Head of caudate nucleus (tissue), 42 donors: ENCODE measurements around the gene SLC9A3.
"Not testable (repeated sequence)": the region's sequence is repeated elsewhere in the genome, so short reads cannot be mapped to it uniquely, and the experiment has no call there.

Experiments
- DNase-seq, 42 donors: peaks; one replicate each; pipeline versions ENCODE4 v3.0.0 to v3.0.0-alpha.2; 2020 to 2021; ENCODE audit warnings: mixed read lengths in 7 of 42
- intact Hi-C: fragments of 100-400 bp; cut with DNase I; formaldehyde crosslinking; loops from one replicate; pipeline ENCODE4 v1.15.0; 2022

The SLC9A3 gene

DNA sequence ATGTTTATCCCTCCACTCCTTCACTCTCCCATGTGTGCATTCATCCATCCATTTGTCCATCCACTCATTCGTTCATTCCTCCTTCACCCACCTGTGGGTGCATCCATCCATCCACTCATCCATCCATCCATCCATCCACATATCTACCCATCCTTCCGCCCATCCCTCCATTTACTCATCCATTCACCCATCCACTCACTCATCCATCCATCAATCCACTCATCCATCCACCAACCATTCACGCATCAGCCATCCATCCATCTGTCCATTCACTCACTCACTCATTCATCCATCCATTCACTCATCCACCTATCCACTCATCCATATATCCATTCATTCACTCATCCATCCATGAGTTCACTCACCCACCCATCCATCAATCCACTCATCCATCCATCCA lies 7.3 kb downstream of the SLC9A3 start:
- DNase-seq = no peak
- intact Hi-C loops = no loop called here

DNA sequence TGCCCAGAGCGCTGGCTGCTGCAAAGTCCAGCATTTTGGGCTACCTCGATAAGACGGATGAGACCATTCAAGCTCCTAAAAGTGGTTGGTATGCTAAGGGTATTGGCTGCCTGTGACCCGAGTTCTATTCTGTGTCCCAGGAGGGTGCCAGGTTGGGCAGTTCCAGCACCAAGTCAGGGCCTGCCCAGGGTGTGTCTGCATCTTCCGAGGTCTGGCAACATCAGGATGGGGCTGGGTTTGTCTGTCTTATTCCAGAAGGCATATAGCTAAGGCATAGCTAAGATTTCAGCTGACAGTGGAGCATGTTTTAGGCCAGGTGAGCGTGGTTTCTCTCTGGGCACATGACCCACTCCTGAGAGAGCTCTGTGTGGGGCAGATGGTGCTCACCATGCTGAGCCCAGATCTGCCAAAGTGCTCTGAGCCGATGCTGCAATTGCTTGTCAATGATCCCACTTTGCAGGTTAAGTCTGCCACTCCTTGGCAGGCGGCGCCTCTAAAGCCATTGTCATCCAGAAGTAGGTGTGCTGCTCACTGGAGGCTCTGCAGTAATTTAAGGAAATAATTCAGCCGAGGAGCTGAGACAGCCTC lies 7.8 kb downstream of the SLC9A3 start:
- intact Hi-C loops = no loop called here
- no peak for DNase-seq

DNA sequence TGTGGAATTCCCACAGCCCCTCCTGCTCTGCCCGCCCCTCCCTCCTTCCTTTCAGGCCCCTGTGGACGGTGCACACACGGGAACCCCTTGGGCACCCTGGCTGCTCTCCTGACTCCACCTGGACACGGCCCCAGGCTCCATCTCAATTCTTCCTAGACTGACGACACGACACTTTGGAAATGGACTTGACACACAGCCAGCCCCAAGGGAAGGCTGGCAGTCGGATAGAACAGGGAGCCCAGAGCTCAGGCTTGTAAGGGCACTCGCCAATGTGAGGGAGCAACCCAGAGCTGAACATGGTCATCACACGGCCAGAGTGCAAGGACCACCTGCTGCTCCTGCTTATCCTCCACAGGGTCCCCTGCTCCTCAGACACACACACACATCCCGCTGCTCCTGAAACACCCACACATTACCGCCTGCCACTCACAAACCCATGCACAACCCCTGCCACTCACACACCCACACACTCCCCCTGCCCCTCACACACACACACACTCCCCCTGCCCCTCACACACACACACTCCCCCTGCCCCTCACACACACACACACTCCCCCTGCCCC lies 8.9 kb downstream of the SLC9A3 start:
- intact Hi-C loops = no loop called here
- DNase-seq = no peak

DNA sequence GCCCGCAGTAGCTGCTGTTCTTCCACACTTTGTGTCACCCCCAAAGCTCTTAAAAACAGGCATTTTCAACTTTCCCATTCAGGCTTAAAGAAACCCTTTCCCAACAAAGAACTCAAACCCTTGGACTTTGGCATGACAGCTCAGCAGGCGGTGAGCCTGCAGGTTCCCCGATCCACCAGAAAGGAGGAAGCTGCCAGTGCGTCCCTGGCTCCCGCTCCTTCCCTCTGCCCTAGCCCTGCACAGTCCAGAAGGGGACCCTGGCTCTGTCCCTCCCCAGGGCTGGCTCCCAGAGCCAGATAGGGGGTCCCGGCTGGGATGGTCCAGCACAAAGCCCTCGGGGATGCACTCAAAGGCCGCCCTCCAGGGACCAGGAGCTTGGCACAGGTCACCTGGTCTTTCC lies 9.6 kb downstream of the SLC9A3 start:
- no peak for DNase-seq
- intact Hi-C loops = no loop called here

DNA sequence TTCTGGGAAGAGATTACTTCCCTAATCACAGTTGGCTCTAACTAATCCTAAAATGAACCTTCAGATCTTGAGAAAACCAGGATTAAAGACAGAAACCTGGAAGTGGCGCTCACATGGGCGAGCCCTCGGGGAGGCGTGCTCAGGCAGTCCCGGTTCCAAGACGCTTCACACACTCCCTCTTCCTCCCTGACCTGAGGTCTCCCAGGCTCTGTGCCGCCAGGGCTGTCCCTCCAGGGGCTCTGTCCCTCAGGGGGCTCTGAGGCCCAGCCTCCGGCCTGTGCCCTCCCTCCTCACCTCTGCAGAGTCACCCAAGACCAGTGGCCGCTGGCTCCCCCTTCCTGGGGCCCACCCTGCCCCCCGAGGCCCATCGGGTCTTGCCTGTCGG lies 10.2 kb downstream of the SLC9A3 start:
- DNase-seq = no peak
- intact Hi-C loops = no loop called here

DNA sequence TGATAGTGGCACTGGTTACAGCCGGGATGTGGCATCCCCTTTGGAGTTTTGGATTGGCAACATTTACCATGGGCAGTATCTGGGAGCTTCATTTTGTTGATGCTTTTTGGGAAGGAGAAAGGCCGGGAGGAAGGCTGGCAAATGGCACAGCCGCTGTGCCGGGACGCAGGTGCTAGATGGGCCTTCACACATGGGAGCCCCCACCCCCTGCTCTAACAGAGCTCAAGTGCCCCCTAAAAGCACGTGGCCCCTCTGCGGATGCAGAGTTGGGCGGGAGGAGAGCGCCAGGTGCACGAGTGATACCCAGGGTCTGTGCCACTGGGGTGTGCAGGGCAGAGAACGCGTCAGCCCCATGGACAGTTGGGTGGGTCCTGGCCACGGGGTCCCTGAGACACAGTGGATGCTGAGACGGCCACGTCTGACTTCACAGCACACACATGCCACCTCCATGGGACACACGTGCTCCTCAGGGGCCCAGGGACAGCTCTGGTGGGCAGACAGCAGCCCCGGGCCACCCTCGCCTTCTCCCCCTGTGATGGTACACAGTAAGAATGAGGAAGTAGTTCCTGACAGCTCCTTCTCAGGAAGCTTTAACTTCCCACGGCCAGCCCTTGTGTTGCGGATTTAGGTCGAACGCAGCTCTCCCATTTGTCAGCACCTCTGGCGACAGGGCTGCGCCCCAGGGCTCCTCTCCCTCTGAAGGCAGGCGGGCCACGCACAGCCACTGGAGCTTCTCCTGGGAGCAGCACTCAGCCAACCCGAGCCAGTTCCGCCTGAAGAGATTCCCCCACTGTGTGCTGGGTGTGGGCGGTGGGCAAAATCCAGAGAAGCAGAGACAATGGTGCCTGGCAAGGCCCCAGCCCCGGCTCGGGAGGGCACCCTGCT lies 10.8 kb downstream of the SLC9A3 start:
- intact Hi-C loops = no loop called here
- DNase-seq = no peak

DNA sequence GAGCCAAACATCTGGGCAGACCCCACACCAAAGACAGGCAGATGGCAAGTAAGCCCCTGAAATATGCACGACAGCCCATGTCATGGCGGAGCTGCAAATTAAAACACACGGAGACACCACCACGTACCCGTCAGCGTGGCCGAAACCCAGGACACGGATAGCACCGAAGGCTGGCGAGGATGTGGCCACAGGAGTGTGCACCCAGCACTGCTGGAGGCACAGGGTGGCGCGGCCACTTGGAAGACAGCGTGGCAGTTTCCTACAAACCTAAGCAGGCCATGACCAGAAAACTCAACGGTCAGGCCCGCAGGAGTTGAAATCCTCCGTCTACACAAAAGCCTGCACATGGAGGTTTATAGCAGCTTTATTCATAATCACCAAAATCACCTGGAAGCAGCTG lies 12.8 kb downstream of the SLC9A3 start:
- intact Hi-C loops = no loop called here
- no peak for DNase-seq

DNA sequence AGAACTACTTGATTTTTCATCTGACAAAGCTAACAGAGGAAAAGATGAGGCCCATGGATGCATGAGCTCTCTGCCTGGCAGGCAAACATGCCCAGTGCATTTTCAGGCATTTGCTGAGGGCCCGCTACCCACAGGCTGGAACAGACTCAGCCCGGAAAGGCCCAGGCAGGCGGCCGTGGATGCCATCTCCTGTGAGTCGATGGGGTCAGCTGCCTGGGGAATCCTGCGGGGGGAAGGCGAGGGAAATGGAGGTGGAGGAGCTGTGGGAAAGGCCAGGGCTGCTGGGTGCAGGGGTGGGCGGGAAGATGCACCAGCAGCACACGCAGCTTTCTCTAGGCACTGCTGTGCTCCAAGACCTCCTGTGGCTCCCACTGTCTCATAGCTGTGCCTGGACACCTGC lies 13.7 kb downstream of the SLC9A3 start:
- intact Hi-C loops = no loop called here
- DNase-seq = no peak

DNA sequence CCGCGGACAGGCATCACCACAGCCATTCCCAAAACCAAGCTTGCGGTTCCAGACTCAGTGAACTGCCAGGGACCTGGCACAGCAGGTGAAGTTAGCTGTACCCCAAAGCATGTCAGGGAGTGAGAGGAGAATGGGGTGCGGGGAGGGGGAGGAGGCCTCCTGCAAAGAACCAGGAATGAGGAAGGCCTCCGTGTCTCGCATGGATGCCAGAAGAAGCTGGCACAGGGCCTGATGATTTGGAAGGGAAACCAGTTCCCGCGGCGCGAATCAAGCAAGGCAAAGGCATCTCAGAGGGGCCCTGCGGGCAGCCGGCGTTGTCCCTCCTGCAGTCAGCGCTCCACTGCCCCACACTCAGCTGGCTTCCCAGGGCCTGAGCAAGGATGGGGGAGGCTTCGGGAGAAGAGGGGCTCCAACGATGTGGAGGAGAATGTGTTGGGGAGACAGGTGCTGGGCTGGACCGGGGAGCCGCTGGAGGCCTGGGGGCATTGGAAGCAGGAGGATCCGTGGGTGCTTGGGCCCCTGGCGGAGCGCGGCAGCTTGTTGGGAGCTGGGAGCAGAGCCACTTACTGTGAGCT lies 14.6 kb downstream of the SLC9A3 start:
- intact Hi-C loops = no loop called here

DNA sequence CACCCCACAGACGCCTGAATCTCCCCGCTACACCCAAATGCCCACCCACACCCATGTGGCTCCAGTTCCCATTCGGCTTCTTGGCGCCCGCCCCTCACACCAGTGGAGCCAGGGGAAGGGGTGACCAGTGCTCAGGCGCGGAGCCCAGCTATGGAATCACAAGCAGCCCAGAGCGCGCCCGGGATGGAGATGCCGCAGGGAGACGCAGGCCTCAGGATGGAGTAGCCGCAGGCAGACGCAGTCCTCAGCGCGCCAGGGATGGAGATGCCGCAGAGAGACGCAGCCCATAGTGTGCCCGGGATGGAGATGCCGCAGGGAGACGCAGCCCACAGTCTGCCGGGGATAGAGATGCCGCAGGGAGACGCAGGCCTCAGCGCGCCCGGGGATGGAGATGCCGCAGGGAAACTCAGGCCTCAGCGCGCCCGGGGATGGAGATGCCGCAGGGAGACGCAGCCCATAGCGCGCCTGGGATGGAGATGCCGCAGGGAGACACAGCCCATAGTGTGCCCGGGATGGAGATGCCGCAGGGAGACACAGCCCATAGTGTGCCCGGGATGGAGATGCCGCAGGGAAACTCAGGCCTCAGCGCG lies 16.2 kb downstream of the SLC9A3 start:
- intact Hi-C loops, DNase-seq: not testable (repeated sequence)

More for the DNA sequence above, 14.6 kb downstream of the SLC9A3 start:
- DNase-seq = no peak

DNA sequence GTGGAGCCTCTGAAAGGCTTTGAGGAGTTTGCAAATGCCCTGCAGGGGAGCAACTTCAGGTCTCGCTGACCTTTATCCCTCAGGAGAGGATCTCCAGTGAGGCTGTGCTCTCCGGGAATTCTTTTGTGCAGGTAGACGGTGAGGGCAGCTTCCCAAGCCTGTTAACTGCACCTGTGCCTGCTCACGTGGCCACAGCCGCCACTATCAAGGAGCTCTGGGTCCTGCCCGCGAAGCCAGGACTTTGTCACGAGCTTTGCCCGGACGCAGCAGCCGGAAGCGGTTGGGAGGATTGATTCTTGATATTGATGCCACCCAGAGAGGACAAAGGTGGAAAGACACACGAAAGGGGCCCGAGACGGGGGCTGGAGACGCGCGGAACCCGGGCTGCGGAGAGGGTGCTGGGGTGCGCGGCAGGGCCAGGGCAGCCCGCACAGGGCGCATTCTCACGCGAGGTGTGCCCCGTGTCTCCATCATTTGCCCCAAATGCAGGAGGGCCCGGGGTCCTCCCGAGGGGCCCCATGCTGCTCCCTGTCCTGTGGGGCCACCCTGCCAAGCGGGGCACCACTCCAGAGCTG lies 18.2 kb downstream of the SLC9A3 start:
- intact Hi-C loops = no loop called here
- DNase-seq = no peak

DNA sequence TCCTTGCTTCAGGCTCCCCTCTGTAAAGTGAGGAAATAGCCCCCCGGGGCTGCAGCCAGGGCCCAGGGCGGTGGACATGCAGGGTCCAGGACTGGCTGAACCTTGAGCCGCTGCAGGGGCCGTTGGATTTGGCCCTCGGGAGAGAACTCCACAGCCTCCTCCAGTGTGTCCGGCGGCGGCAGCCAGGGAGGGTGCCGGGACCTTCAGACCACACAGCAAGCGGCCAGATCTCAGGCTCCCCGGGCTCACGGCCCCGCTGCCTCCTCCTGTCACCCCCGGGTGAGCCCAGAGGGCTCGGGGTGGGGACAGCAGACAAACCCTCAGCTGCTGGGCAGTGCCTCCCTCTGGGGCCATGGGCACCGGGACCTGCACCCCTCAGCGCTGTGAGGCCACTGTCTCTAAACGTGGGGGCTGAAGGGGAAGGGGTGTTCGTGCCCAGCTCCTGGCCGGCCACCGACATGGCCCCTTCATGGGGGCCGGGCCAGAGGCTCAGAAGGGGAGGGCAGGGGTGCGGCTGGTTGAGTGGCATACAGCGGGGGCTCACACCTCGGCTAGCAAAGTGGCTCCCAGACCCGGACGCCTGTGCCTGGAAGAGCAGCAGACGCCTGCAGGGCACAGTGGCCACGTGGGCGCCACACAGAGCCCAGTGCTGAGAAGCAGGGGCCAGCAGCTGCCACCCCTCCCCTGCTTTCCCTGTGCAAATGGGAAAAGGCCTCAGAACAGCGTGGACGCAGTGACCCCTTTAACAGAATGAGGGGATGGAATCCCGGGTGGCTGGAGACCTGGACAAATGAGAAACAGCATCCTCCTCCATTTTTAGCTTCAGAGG lies 19.7 kb downstream of the SLC9A3 start:
- DNase-seq = no peak
- intact Hi-C loops = no loop called here

DNA sequence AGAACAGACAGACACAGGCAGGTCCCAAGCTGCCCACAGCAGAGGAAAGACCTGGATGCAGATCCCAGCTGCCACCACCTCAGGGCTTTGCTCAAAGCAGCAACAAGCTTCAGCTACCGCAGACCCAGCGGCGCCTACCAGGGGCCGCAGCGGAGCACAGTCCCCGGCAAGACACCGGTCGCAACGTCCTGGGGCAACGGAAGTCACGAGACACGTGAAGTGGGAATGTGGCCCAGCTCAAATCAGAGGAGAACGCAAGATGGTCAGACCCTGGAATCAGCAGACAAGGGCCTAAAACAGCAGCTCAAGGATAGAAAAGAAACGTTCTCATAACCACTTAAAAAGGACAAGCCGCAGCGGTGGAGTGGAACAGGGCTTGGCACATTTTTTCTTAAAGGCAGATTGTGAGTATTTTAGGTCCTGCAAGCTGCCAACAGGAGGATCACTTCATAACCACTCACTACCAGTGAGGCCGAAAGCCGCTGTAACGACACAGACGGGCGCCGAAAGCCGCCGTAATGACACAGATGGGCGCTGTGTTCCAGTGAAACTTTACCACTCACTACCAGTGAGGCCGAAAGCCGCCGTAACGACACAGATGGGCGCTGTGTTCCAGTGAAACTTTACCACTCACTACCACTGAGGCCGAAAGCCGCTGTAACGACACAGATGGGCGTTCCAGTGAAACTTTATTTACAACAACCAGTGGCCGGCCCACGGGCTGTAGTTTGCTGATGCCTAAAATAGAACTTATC lies 21.7 kb downstream of the SLC9A3 start:
- intact Hi-C loops = no loop called here
- DNase-seq = no peak

DNA sequence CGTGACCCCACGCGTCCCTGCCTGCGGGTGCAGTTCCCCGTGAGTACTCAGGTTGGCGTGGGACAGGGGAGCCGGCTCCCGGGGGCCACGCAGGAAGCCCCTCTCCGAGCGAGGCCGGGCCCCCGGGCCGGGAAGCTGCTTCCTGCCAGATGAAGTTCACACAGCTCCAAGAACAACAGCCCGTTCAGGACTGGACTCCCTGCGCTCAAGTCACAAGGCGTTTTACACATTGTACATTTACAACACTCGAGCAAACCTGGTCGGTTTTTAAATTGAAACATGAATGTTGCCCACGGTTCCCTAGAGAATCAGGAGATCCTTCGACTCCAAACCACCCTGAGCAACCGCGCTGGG lies 22.4 kb downstream of the SLC9A3 start:
- DNase-seq = no peak
- intact Hi-C loops = no loop called here

DNA sequence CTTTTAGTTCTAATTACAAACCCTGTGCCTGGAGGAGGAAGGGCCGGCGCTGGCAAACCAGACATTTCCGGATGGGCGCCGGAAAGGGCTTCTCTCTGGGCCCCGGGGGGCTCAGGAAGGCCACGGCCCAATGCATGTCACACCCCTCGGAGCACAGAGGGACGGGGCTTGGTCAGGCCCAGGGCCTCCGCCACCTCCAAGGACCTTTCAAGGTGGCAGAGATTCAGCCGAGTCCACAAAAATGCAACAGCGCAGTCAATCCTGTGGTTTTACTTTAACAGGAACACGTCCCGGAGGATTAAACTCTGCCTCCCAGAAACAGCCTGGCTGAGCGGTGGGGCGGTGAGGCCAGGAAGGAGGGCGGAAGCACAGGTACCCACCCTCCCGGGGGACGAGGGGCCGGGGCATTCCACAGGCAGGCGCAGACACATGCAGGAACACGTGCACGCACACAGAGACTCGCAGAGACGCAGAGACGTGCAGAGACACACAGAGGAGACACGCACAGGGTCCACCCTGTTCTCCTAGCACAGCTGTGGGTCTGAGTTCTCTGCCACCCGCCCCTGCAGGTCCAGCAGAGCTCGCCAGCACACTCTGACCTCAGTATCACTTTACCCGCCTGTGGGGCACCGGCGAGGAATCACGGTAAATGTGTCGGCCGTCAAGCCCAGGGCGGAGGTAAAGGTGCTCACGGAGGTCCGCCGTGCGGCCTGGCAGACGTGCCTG lies 23.0 kb downstream of the SLC9A3 start:
- no peak for DNase-seq
- intact Hi-C loops = no loop called here

DNA sequence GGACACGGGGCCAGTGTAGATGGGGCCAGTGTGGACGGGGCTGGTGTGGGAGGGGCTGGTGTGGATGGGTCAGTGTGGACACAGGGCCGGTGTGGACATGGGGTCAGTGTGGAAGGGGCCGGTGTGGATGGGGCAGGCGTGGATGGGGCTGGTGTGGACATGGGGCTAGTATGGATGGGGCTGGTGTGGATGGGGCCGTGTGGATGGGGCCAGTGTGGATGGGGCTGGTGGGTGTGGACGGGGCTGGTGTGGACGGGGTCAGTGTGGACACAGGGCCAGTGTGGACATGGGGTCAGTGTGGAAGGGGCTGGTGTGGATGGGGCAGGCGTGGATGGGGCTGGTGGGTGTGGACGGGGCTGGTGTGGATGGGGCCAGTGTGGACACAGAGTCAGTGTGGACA lies 23.8 kb downstream of the SLC9A3 start:
- intact Hi-C loops = no loop called here
- no peak for DNase-seq
